Measurements from ENCODE around the gene ACO2.

ACO2 gene

GRCh38 chr22:41540365-41540764 is 71.4 kb downstream of the ACO2 start:
- no peak overlapping the region for H3K27ac ChIP-seq
- TF ChIP-seq CTCF (conservative IDR thresholded peaks at IDR 0.05) (no peak), ZFX (IDR thresholded peaks at IDR 0.05) (no peak)

- TF ChIP-seq CTCF (conservative IDR thresholded peaks at IDR 0.05) (no peak), ZFX (IDR thresholded peaks at IDR 0.05) (no peak)
- no peak overlapping the region for H3K27ac ChIP-seq
Measured at GRCh38 chr22:41541484-41541883, 72.6 kb downstream of the ACO2 start.

- no peak overlapping the region for H3K27ac ChIP-seq
- no peak for TF ChIP-seq CTCF (conservative IDR thresholded peaks at IDR 0.05)
- TF ChIP-seq ZFX (IDR thresholded peaks at IDR 0.05): no peak
Measured at GRCh38 chr22:41542224-41542623, 73.3 kb downstream of the ACO2 start.

- H3K27ac ChIP-seq: peak within 1 kb of the TSS; percentile 93
- TF ChIP-seq ZFX (IDR thresholded peaks at IDR 0.05): peak; percentile 81; the same call in 1 of the 2 replicates
- TF ChIP-seq CTCF (conservative IDR thresholded peaks at IDR 0.05): peak; percentile 89
Measured at GRCh38 chr22:41543854-41544670, 75.1 kb downstream of the ACO2 start, which contains the start of gene POLR3H. TSS of gene POLR3H (minus strand) at chr22:41544470. CDS start at chr22:41544101, 369 bp downstream.

GRCh38 chr22:41544671-41545476 is 76.0 kb downstream of the ACO2 start:
- peak overlapping the region; percentile 93 for H3K27ac ChIP-seq

GRCh38 chr22:41548830-41549211 is 79.9 kb downstream of the ACO2 start:
- no peak overlapping the region for H3K27ac ChIP-seq
- no peak for TF ChIP-seq CTCF (conservative IDR thresholded peaks at IDR 0.05)
- no peak for TF ChIP-seq ZFX (IDR thresholded peaks at IDR 0.05)

More at GRCh38 chr22:41544671-41545476, 76.0 kb downstream of the ACO2 start:
- TF ChIP-seq CTCF (conservative IDR thresholded peaks at IDR 0.05) (no peak), ZFX (IDR thresholded peaks at IDR 0.05) (no peak)

All from C4-2B (cell line).